ENCODE results near the gene TTPAL.
"Not testable (repeated sequence)": the region's sequence is repeated elsewhere in the genome, so short reads cannot be mapped to it uniquely, and the experiment has no call there.

The TTPAL gene

DNA sequence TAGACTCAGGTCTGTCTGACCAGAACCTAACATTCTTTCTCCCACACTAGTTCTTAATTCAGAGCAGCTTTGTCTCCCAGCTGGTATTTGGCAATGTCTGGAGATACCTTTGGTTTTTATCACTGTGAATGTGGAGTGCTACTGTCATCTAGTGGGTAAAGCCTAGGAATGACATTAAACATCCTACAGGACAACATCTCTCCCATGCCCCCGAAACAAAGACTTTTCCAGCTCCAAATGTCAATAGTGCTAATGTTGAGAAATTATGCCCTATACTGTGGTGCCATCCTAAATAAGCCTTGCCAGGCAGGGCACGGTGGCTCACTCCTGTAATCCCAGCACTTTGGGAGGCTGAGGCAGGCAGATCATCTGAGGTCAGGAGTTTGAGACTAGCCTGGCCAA lies 4.2 kb upstream of the TTPAL start:
- DNase-seq (ENCODE audit: extremely low read depth, low read depth), result no peak
- TF ChIP-seq, protein P1, sequence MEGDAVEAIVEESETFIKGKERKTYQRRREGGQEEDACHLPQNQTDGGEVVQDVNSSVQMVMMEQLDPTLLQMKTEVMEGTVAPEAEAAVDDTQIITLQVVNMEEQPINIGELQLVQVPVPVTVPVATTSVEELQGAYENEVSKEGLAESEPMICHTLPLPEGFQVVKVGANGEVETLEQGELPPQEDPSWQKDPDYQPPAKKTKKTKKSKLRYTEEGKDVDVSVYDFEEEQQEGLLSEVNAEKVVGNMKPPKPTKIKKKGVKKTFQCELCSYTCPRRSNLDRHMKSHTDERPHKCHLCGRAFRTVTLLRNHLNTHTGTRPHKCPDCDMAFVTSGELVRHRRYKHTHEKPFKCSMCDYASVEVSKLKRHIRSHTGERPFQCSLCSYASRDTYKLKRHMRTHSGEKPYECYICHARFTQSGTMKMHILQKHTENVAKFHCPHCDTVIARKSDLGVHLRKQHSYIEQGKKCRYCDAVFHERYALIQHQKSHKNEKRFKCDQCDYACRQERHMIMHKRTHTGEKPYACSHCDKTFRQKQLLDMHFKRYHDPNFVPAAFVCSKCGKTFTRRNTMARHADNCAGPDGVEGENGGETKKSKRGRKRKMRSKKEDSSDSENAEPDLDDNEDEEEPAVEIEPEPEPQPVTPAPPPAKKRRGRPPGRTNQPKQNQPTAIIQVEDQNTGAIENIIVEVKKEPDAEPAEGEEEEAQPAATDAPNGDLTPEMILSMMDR (IDR thresholded peaks at IDR 0.05; ENCODE audit: low read depth, low read length), result peak; percentile 59

DNA sequence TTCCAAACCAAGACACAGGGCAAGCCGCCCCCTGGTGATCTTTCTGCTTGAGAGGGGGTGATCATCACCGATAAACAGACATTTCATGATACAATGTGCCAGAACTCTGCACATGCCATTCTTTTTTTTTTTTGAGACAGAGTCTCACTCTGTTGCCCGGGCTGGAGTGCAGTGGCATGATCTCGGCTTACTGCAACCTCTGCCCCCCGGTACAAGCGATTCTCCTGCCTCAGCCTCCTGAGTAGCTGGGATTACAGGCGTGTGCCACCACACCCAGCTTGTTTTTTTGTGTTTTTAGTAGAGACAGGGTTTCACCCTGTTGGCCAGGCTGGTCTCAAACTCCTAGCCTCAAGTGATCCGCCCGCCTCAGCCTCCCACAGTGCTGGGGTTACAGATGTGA lies 3.4 kb upstream of the TTPAL start:
- DNase-seq (ENCODE audit: extremely low read depth, low read depth), result not testable (repeated sequence)

DNA sequence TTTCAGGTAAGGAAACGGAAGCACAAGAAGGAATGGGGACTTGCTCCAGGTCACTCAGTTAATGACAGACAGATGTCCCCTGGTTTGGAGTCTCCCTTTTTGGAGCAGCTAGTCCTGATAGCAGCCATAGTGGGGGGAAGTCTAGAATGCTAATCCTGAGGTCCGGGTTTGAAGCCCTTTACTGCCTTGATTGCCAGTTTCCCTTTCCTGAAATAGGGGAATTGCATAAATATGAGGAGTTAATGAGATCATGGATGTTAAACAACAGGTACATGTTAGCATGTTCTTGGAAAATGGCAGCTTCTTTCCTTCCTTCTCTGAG lies 341 bp upstream of the TTPAL start:
- DNase-seq (ENCODE audit: extremely low read depth, low read depth), result no peak
- TF ChIP-seq, protein P1 (IDR thresholded peaks at IDR 0.05; ENCODE audit: low read depth, low read length), result no peak

DNA sequence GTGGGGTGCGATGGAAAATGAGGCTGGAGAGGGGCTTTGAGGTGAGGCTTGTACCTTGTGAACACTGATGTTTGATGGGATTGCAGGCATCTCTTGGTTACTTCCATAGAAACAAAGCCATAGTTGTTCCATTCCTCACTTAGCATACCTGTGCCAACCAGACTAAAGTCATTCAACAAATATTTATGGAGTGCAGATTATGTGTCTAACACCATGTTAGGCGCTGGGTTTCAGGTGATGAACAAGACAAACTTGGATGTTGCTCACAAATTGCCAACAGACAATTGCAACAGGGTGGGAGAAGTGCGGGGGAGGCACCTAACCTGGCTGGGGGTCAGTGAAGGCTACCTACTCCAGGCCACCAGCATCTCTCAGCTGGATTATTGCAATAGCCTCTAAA lies 1.5 kb downstream of the TTPAL start:
- no peak for DNase-seq (ENCODE audit: extremely low read depth, low read depth)
- TF ChIP-seq, protein P1 (IDR thresholded peaks at IDR 0.05; ENCODE audit: low read depth, low read length), result no peak

DNA sequence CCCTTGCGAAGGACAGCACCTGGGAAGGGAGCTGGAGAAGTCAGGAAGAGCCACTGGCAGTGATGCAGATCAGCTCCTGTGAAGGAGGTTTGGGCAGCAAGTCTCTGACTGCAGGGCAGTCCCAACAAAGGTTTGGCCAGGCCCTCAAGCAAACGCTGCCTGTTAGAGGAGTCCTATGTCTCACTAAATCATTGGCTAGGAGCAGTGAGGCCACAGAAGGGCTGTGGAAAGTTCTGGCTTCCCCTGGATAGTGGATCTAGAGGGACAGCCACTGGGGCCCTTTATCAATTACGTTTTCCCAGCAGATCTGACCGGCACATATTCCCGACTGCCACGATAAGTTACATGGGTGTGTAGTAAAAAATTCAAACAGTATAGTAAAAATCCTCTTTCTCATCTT lies 2.5 kb downstream of the TTPAL start:
- TF ChIP-seq, protein P1 (IDR thresholded peaks at IDR 0.05; ENCODE audit: low read depth, low read length), result no peak
- no peak for DNase-seq (ENCODE audit: extremely low read depth, low read depth)

DNA sequence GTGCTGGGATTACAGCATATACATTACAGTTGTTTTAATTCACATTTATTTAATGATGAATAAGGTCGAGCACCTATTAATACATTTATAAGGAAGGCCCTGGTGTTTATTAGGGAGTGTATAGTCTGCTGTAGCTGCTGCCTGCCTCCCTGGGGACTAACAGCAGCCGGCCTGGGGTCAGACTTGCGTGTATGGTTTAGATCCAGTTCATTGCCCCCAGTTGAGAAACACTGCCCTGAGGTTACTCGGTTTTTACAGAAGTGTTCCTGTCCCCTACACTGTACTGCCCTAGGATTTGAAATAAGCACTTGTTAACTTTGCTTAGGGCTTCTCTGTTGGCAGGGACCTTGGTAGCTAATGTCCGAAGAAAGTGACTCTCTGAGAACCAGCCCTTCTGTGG lies 4.0 kb downstream of the TTPAL start:
- TF ChIP-seq, protein P1 (IDR thresholded peaks at IDR 0.05; ENCODE audit: low read depth, low read length), result no peak
- no peak for DNase-seq (ENCODE audit: extremely low read depth, low read depth)

DNA sequence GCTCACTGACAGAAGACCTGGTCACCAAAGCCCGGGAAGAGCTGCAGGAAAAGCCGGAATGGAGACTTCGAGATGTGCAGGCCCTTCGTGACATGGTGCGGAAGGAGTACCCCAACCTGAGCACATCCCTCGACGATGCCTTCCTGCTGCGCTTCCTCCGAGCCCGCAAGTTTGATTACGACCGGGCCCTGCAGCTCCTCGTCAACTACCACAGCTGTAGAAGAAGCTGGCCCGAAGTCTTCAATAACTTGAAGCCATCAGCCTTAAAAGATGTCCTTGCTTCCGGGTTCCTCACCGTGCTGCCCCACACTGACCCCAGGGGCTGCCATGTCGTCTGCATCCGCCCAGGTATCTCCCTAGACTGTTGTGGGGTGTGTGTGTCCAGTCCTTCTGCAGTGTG lies 4.4 kb downstream of the TTPAL start:
- TF ChIP-seq, protein P1 (IDR thresholded peaks at IDR 0.05; ENCODE audit: low read depth, low read length), result no peak
- no peak for DNase-seq (ENCODE audit: extremely low read depth, low read depth)

DNA sequence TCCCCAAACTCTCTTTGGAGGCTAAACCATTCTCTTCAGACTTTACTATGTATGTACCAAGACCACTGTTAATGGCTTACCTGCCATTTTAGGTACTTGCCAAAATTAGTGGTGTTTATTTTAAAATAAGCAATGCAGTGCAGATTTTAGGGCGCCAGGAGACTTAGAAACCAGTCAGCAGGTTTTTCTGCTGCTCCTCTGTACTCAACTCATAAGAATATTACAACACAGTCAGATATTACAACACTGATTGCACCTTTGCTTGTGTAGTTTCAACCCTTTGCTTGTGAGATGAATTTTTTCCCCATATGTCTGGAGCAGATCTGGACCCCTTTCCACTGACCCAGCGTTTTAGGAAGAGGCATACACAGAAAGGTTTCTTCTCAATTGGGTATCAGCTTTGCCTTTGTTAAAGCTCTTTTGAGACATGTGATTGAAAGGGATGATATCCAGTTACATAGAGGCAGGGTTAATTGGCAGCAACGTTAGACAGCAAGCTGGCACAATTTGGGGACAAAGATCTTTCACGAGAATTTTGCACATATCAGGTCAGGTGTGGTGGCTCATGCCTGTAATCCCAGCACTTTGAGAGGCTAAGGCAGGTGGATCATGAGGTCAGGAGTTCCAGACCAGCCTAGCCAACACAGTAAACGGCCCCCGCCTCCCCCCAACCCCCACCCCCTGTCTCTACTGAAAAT lies 6.2 kb downstream of the TTPAL start:
- DNase-seq (ENCODE audit: extremely low read depth, low read depth), result no peak
- TF ChIP-seq, protein P1 (IDR thresholded peaks at IDR 0.05; ENCODE audit: low read depth, low read length), result no peak

Data from AG09319 (cell line).